ENCODE measurements around the gene FBXL7. TPM values are rescaled to one million over a fixed set of nuclear protein-coding genes. Genes with fewer than 3 reads are reported as not detected.

Gene FBXL7
- polyA plus RNA-seq, 1 donor (not counting 4 experiments of a cell fraction or from before 2014, with no cell fraction given), result 0.22 TPM

DNA sequence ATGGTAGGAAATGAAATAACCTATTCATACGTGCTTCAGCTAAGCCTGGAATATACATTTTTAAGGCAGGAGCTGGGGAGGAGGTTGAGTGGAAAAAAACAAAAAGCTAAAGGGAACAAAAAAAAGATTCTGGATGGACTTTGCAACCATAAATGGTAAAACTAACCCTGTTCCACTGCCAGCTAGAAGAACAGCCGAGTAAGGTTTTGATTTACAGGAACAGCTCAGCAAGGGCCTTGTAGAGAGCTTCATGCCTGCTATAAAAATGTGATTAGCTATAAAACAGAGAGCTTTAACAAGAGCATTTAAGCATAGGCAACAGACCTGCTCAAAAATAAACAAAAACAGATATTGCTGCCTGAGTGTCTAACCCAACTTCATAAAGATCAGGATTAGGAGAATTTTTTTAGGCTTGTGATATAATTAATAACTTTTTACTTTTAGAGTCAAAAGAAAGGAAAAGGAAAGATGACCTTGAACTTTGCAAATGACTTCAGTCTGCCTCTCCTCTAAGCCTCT, 194.8 kb downstream of the FBXL7 start:
- no peaks in the 10 kb centered on the region for H3K79me2 ChIP-seq (ENCODE audit: control insufficient read depth, insufficient read depth, low read length)
- H4K20me1 ChIP-seq (ENCODE audit: control insufficient read depth, extremely low read depth, insufficient read depth, low read length), result no peaks in the 10 kb centered on the region
- H3K4me2 ChIP-seq (ENCODE audit: control insufficient read depth, extremely low read depth, insufficient read depth, low read depth, low read length), result no peak overlapping the region
- no peak overlapping the region for H3K9ac ChIP-seq (ENCODE audit: control insufficient read depth, extremely low read depth, insufficient read depth, low read length)
- TF ChIP-seq EZH2 (IDR thresholded peaks at IDR 0.05; ENCODE audit: low read length) (no peak), CTCF (optimal IDR thresholded peaks at IDR 0.05 in 1 of 3, IDR thresholded peaks at IDR 0.05 in 1 of 3, conservative IDR thresholded peaks at IDR 0.05 in 1 of 3; ENCODE audit: extremely low read depth in 1 of 3, insufficient read depth in 2 of 3, low read length in 3 of 3) (no peak)
- FAIRE-seq (no peak), DNase-seq (ENCODE audit: low read depth, low spot score) (no peak)
- no peak overlapping the region for H2AFZ ChIP-seq (ENCODE audit: control insufficient read depth, low read length)
- no peaks in the 10 kb centered on the region for H3K9me1 ChIP-seq (ENCODE audit: control insufficient read depth, extremely low read depth, insufficient read depth, low read length)
- no peaks in the 10 kb centered on the region for H3K36me3 ChIP-seq (ENCODE audit: control insufficient read depth in 2 of 2, extremely low read depth in 1 of 2, insufficient read depth in 2 of 2, low read length in 2 of 2)
- H3K4me1 ChIP-seq (ENCODE audit: control insufficient read depth, extremely low read depth, insufficient read depth, low read length), result no peaks in the 10 kb centered on the region
- peaks cover 2% of the 10 kb centered on the region for H3K9me3 ChIP-seq (ENCODE audit: control insufficient read depth, low read depth, low read length)
- H3K27ac ChIP-seq (ENCODE audit: control insufficient read depth, insufficient read depth, low read length), result no peak overlapping the region
- no peak overlapping the region for H3K4me3 ChIP-seq (ENCODE audit: control insufficient read depth in 2 of 3, extremely low read depth in 1 of 3, insufficient read depth in 2 of 3, low read depth in 1 of 3, low read length in 3 of 3)
- H3K27me3 ChIP-seq (ENCODE audit: control insufficient read depth, extremely low read depth, insufficient read depth, low read length), result no peaks in the 10 kb centered on the region
- dilution Hi-C loops (cut with MboI; ENCODE audit: extremely low pct_ligation_motif_present, low sequenced_read_pairs), result no loop called here

- dilution Hi-C loops (cut with MboI; ENCODE audit: extremely low pct_ligation_motif_present, low sequenced_read_pairs), result no loop called here
- H3K9me1 ChIP-seq (ENCODE audit: control insufficient read depth, extremely low read depth, insufficient read depth, low read length), result no peaks in the 10 kb centered on the region
- no peaks in the 10 kb centered on the region for H4K20me1 ChIP-seq (ENCODE audit: control insufficient read depth, extremely low read depth, insufficient read depth, low read length)
- no peak overlapping the region for H3K4me2 ChIP-seq (ENCODE audit: control insufficient read depth, extremely low read depth, insufficient read depth, low read depth, low read length)
- H3K79me2 ChIP-seq (ENCODE audit: control insufficient read depth, insufficient read depth, low read length), result no peaks in the 10 kb centered on the region
- no peak for TF ChIP-seq CTCF (optimal IDR thresholded peaks at IDR 0.05 in 1 of 3, IDR thresholded peaks at IDR 0.05 in 1 of 3, conservative IDR thresholded peaks at IDR 0.05 in 1 of 3; ENCODE audit: extremely low read depth in 1 of 3, insufficient read depth in 2 of 3, low read length in 3 of 3)
- TF ChIP-seq EZH2 (IDR thresholded peaks at IDR 0.05; ENCODE audit: low read length), result no peak
- no peak overlapping the region for H2AFZ ChIP-seq (ENCODE audit: control insufficient read depth, low read length)
- no peak overlapping the region for H3K27ac ChIP-seq (ENCODE audit: control insufficient read depth, insufficient read depth, low read length)
- no peaks in the 10 kb centered on the region for H3K27me3 ChIP-seq (ENCODE audit: control insufficient read depth, extremely low read depth, insufficient read depth, low read length)
- no peaks in the 10 kb centered on the region for H3K36me3 ChIP-seq (ENCODE audit: control insufficient read depth in 2 of 2, extremely low read depth in 1 of 2, insufficient read depth in 2 of 2, low read length in 2 of 2)
- H3K4me1 ChIP-seq (ENCODE audit: control insufficient read depth, extremely low read depth, insufficient read depth, low read length), result no peaks in the 10 kb centered on the region
- FAIRE-seq (no peak), DNase-seq (ENCODE audit: low read depth, low spot score) (no peak)
- H3K9ac ChIP-seq (ENCODE audit: control insufficient read depth, extremely low read depth, insufficient read depth, low read length), result no peak overlapping the region
- H3K9me3 ChIP-seq (ENCODE audit: control insufficient read depth, low read depth, low read length), result peaks cover 2% of the 10 kb centered on the region
- H3K4me3 ChIP-seq (ENCODE audit: control insufficient read depth in 2 of 3, extremely low read depth in 1 of 3, insufficient read depth in 2 of 3, low read depth in 1 of 3, low read length in 3 of 3), result no peak overlapping the region
Observed at GRCh38 chr5:15695215-15695731, 195.3 kb downstream of the FBXL7 start.
